Activated T-helper 9 cell treated with anti-CD3 and anti-CD28 coated beads, Interleukin-2, amount 50 U/mL, for 16 hours (primary cell): ENCODE data around the gene NT5C3A.
"Not testable (repeated sequence)": the region's sequence is repeated elsewhere in the genome, so short reads cannot be mapped to it uniquely, and the experiment has no call there.

Experiments used
- DNase-seq: peaks from one replicate; pipeline ENCODE4 v3.0.0-alpha.2; 2020; ENCODE audit warnings: low read depth

The NT5C3A gene

DNA sequence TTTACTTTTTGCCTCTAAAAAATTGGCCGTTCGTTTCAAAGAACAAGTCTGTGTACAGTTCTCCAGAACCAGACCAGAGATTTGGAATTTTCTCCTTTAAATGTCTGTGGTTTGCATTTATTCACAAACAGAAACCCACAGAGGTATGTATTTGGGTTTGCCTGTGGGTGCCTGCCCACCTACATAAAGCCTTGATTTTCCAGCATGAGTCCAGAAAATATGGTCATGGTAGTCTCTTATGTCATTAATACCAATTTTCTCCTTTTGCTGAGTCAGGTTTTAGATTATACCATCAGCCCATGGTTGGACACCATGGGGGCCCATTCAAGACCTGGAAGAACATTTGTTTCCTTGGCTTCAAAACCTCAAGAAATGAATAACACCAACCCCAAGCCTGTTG is 82.7 kb downstream of the NT5C3A start:
- not testable (repeated sequence) for DNase-seq

GRCh38 chr7:32979246-32979645 is 83.3 kb downstream of the NT5C3A start:
- DNase-seq: not testable (repeated sequence)

DNA sequence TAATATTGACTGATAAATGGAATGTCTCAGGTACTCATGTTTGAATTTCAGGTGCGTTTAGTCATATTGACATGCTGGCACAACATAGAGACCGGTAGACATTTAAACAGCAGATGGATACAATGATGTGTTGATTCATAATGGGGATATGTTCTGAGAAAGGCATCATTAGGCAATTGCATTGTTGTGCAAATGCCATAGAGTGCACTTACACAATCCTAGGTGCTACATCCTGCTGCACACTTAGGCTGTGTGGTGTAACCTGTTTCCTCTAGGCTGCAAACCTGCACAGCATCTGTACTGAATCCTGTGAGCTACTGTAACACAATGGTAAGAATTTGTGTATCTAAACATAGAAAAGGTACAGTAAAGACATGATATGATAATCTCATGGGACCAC is 85.4 kb downstream of the NT5C3A start:
- DNase-seq: not testable (repeated sequence)

DNA sequence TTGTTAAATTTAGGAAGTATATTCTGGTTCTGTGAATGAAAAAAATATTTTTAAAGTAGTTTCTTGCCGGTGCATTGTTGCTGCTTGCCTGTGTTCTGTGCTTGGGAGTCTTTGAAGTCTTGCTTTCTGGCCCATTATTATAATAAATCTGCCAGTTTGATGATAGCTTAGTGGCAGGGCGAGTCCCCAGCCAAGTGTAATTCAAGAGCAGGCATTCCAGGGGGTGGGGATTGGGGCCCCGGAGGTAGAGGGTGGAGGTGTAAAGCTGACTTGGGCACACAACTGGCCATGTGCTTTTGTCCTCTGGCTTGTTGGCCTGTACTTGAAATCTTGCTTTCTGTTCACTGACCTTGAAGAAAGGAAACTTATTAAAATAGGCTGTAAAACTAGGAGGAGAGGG is 90.6 kb downstream of the NT5C3A start:
- not testable (repeated sequence) for DNase-seq

- DNase-seq: not testable (repeated sequence)
These were observed 95.4 kb downstream of the NT5C3A start for GRCh38 chr7:32967268-32967582.

- not testable (repeated sequence) for DNase-seq
These were observed 95.9 kb downstream of the NT5C3A start for GRCh38 chr7:32966489-32967267.

DNA sequence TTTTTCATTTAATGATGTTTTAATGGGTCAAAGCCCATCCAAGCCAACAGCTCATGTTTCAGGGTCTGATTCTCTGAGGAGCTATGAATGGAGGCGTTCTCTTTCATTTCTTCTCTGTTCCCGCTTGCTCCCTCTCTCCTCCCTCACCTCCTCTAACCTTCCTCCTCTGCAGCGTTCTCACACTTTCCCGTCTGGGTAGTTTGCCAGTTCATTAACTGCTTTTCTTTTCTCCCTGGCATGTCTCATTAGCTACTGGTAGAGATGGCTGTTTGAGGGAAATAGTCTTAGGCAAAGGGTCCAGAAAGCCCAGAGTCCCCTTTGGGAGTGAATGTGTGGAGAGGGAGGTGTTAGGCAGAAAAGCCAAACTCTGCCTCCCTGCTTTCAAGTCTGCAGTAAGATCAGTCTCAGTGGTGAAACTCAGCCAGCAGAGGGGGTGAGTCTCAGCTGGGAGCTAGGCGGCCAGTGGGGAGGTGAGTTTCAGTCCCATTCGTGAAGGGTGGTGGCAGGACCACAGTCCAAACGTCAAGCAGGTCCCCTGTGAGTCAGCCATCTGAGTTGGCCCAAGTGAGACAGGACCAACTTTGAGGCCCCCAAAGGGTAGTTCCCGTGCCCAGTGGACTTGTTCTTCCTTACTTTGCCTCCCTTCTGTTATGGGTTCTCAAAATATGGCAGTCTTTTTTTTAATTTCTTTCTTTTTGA is 98.0 kb downstream of the NT5C3A start:
- DNase-seq: not testable (repeated sequence)
